ENCODE results near the gene NHP2. TPM values are rescaled to one million over a fixed set of nuclear protein-coding genes. Genes with fewer than 3 reads are reported as not detected.

NHP2 gene
- total RNA-seq, 1 donor: 88.1 TPM

DNA sequence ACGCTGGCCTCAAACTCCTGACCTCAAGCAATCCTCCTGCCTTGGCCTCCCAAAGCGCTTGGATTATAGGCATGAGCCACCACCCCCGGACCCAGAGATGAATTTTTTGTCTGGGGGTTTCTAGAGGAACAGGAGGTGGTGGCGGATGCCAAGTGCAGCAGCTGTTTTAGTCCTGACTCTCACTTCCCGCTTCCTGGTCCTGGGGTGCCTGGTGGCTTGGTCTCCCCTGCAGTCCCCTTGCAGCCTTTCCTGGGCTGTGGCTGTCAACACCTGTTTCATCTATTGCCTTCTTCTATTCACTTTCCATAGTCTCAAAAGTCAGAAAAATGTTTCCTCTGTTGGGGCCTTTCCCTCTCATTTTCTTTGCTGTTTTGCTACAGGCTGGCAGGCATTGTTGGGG is 6.5 kb upstream of the NHP2 start:
- no peak for TF ChIP-seq CTCF (IDR thresholded peaks at IDR 0.05; ENCODE audit: insufficient read depth, low read depth, low read length)
- DNase-seq (ENCODE audit: low read depth): no peak
- no peak overlapping the region for H3K4me3 ChIP-seq (ENCODE audit: low read depth, low read length)

- no peak for TF ChIP-seq CTCF (IDR thresholded peaks at IDR 0.05; ENCODE audit: insufficient read depth, low read depth, low read length)
- no peak for DNase-seq (ENCODE audit: low read depth)
- no peak overlapping the region for H3K4me3 ChIP-seq (ENCODE audit: low read depth, low read length)
Observed at GRCh38 chr5:178155065-178155464, 1.4 kb upstream of the NHP2 start.

DNA sequence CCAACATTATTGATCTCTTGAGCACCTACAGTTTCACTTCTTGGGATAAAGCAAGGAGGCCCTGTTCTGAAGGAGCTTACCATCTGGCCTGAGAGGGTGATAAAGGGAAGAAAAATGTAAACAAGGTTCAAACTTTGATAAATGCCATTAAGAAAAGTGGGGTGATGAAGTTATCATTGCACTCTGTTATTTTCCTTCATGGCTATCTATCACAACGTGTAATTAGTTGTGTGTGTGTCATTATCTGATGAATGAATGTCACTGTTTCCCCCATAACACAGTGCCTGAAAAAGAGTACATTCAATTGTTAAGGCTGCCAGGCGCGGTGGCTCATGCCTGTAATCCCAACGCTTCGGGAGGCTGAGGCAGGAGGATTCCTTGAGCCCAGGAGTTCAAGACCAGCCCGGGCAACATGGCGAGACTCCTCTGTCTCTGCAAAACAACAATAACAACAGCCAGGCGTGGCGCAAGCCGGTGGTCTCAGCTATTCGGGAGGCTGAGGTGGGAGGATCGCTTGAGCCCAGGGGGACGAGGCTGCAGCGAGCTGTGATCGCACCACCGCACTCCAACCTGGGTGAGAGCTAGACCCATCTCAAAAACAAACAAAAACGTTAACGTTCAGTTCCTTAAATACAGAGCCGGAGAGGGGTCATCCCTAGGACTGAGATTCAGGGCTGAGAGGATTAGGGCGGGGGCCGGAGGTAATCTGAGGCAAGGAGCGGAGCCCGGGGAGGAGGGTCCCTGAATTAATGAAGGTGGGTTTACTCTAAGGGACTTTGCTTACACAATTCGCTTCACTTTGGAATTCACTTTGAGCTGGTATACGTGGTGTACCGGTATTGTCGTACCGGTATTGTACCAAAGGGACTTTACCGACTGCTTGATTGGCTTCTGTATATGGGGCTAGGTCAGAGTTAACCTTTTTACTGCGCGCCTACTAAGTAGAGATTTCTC is 917 bp downstream of the NHP2 start:
- TF ChIP-seq CTCF (IDR thresholded peaks at IDR 0.05; ENCODE audit: insufficient read depth, low read depth, low read length): no peak
- peak overlapping the region; percentile 76 for H3K4me3 ChIP-seq (ENCODE audit: low read depth, low read length)
- DNase-seq (ENCODE audit: low read depth): peak; percentile 26

GRCh38 chr5:178150977-178151734 is 2.5 kb downstream of the NHP2 start:
- H3K4me3 ChIP-seq (ENCODE audit: low read depth, low read length): no peak overlapping the region
- DNase-seq (ENCODE audit: low read depth): peak; percentile 14
- peak; percentile 18 for TF ChIP-seq CTCF (IDR thresholded peaks at IDR 0.05; ENCODE audit: insufficient read depth, low read depth, low read length)

- no peak for TF ChIP-seq CTCF (IDR thresholded peaks at IDR 0.05; ENCODE audit: insufficient read depth, low read depth, low read length)
- DNase-seq (ENCODE audit: low read depth): no peak
- no peak overlapping the region for H3K4me3 ChIP-seq (ENCODE audit: low read depth, low read length)
Observed at GRCh38 chr5:178149199-178149932, 4.3 kb downstream of the NHP2 start.

DNA sequence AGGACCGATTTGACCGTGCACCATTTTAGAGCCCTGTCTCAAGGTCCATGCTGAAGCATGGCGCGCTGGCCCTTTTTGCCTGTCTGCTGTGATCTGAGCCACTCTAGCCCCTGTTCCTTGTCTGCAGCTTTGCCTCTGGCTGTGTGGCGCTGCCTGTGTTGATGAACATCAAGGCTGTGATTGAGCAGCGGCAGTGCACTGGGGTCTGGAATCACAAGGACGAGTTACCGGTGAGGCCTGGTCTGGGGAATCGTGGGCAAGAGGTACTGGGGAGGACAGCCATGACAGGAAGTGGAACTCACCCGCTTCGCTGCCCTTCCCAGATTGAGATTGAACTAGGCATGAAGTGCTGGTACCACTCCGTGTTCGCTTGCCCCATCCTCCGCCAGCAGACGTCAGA is 6.3 kb downstream of the NHP2 start:
- DNase-seq (ENCODE audit: low read depth): no peak
- no peak for TF ChIP-seq CTCF (IDR thresholded peaks at IDR 0.05; ENCODE audit: insufficient read depth, low read depth, low read length)
- no peak overlapping the region for H3K4me3 ChIP-seq (ENCODE audit: low read depth, low read length)
